HG02938 (cell line): Measurements from ENCODE around the gene SPTBN1.

Source experiments
- ATAC-seq: cut with Tn5 transposase; IDR thresholded peaks from one replicate; pipeline ENCODE4 v1.9.1; 2021; ENCODE audit warnings: mild to moderate bottlenecking, moderate library complexity; ENCODE audit not compliant: unreplicated experiment

Gene SPTBN1

GRCh38 chr2:54570321-54570855, 114.3 kb downstream of the SPTBN1 start:
- no peak for ATAC-seq

DNA sequence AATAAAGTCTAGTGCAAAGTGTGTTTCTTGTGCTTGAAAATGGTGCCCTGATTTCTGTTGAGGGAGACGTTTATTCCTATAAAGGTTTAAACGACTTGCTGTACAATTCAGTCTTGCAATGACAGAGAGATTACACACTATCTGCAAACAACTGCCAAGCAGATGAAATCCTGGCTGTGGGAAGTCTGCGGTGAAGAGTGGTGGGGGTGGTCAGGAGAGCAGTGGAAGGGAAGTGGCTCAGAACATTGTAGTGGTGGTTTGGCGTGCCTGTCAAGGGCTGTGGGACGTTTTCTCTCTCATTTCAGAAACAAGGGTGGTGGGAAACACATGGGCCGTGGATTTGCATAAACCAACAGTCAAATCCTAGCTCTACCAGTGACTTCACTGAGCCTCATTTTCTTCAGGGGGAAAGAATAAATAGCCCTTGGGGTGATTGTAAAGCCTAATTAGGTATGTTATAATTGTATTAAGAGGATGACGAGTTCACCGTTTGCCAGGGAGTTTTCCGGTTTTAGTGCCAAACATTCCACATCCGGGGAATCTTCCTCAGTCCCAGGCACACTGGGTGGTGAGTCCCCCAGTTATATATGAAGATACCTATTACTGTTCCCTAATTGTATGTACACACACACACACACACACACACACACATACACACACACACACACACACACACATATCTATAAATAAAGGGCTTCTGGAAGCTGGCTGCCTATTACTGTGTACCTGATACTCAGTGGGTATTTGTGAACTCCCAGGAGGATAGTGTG, 115.0 kb downstream of the SPTBN1 start:
- ATAC-seq, result peak; percentile 59

DNA sequence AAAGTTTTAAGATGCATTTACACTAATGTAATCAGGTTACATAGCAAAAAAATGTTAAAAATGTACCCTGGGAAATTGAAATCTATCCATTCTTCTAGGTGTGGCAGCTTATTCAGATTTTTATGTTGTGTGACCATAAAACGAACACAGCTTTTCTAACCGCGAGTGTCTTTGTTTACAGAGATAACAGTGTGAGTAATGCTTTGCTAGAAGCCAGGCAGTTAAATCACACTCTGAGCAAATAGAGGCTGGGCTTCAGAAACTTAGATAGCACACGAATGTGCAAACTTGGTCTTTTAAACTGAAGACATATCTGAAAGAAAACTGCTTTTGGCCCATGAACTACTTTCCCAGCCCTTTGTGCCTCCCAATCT, 116.1 kb downstream of the SPTBN1 start:
- no peak for ATAC-seq

- no peak for ATAC-seq
These were observed 116.8 kb downstream of the SPTBN1 start for GRCh38 chr2:54572636-54573536.

DNA sequence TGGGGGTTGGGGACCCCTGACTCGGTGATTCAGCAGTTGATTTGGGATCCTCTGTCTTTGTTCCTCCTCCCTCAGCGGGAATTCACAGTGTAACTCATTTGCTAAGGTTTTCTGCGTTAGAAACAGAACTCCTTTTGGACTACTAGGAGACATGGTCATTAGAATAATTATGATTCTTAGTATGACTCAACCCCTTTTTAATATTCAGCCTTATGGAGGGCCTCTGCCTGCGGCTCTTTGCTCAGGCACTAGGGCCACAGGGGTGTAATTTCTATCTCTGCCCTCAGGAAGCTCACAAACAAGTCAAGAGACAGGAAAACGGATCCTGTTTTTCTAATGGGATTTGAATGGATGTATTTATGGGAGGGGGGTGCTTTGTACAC, 117.4 kb downstream of the SPTBN1 start:
- no peak for ATAC-seq

GRCh38 chr2:54574107-54574859, 118.2 kb downstream of the SPTBN1 start:
- peak; percentile 42 for ATAC-seq

DNA sequence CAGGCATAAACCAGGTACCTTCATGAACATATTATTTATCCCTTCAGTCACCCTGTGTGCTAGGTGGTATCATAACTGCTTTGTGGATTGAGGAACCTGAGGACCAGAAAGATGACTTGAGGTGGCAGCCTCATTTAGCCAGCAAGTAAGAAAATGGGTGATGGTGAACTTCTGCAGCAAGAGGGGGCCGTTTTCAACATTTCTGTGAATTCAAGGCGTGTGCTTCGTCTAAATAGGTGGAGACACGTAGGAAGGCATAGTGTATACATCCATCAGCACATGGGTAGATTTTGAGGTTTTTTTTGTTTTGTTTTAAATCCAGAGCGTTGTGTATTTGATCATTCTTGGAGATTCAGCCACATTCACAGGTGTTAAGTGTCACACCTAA, 118.7 kb downstream of the SPTBN1 start:
- no peak for ATAC-seq

- no peak for ATAC-seq
These were observed 119.3 kb downstream of the SPTBN1 start for GRCh38 chr2:54575379-54575888.

DNA sequence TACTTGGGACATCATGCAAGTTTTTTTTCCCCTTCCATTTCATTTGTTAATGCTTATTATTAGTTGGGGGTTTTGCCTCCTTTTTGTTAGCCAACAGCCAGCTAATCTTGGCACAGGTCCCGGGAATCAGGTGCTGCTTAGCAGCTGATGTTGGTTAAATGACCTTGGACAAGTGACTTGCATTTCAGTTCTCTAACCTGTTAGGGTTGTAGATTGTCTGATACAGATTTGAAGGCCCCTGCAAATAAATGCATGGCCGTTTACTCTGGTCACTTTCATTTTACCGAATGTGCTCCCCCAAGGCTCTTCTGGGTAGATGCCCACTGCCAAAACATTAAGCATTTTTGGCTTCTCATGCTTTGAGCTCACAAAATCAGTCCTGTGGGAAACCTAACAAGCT, 120.9 kb downstream of the SPTBN1 start:
- ATAC-seq, result no peak

GRCh38 chr2:54577944-54578647, 122.0 kb downstream of the SPTBN1 start:
- no peak for ATAC-seq

DNA sequence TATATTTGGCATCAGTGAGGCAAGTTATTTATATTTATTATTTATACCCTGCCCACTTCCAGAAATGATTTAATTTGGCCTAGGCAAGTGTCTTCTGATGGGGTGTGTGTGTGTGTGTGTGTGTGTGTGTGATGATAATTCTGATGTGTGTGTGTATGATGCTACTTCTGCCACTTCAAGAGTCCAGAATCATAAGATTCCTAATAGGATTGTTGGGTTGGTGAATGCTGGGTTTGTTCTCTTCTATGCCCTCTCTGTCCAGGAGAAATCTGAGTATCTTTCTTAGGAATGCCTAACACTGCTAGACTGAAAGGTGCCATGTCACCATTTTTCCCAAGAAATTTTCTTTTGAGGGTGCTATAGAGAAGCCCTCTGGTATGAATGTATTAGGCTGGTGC, 122.5 kb downstream of the SPTBN1 start:
- ATAC-seq, result no peak

GRCh38 chr2:54579061-54579681, 123.0 kb downstream of the SPTBN1 start:
- ATAC-seq, result no peak

- ATAC-seq, result peak; percentile 84
These were observed 123.8 kb downstream of the SPTBN1 start for GRCh38 chr2:54579682-54580620.

DNA sequence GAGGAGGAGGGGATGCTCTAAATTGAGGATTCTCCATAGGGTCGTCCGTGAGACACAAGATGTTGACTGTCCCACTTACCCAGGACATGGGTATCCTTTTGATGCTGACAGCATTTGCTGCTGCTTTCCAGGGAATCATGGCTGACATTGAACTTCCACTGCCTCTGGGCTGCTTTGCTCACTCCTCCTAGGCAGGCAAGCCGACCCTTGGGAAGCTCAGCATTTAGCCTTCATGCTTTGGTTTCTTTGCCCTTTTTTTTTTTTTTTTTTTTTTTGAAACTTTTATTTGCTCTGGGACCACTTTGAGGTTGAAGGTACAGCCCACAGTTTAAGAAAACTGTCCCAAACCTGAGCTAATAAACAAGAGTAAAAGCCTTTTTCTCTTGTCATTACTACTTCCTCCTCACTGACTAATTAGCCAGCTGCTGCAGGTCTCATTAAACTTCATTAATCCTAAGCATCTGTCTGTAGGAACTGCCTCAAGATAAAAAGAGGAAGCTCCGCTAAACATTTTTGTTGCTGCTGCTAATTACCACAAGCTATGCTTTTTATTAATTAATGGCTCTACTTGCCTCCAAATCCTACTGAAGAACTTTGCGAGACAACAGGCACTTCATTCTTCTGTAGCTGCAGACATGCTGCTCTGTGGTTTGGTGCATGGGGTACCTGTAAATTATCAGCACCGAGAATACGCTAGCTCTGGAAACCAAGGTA, 125.4 kb downstream of the SPTBN1 start:
- ATAC-seq, result no peak

GRCh38 chr2:54582987-54583386, 126.9 kb downstream of the SPTBN1 start:
- no peak for ATAC-seq

DNA sequence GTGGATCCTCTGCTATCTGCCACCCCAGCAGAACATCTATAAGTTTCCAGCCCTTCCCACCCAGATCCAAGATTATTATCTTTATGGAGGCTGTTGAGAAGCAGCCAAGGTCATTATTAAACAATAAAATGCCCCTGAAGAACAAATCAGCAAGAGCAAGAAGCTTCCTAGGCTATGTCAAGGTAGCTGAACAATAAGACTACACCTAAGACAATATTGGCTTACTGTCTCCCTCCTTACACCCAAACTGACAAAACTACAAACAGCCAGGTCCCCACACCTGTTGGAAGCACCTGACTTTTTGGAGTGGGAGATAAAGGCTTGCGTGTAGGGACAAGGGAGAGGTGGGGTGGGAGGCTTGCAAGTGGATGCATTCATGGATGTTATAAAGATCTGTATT, 128.5 kb downstream of the SPTBN1 start:
- no peak for ATAC-seq

- no peak for ATAC-seq
These were observed 129.1 kb downstream of the SPTBN1 start for GRCh38 chr2:54585136-54585733.

DNA sequence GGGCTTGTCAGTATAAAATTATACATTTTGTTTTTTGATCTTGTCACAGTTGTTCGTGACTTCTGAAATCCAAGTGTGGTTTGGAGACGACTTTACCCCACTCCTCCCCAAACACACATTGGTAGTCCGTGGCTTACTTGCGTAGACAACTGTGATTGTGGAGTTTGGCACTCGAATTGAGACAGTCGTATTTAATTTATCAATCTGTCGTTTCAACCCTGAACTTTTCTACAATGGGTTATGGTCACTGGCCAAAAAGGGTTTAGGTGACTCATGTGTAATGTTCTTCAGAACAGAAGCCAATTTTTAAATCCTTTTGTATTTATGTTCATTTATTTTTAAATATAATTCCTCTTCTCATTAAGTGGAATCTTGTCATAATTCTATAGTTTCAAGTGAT, 129.9 kb downstream of the SPTBN1 start:
- ATAC-seq, result no peak
